Vagina (tissue), 2 donors: ENCODE results near the gene TIPIN.

Source experiments
- CTCF ChIP-seq, 3 experiments: fragments of 450-650 bp in 2 of 3; fragments of 200-600 bp in 1 of 3; sonication (generic) in 1 of 3; IDR thresholded peaks; one replicate each; pipeline ENCODE4 v1.5.1; 2017 to 2019; ENCODE audit warnings: antibody characterized with exemption in 3 of 3, mild to moderate bottlenecking in 2 of 3, moderate library complexity in 2 of 3
- POLR2AphosphoS5 ChIP-seq, 2 donors: sonication (generic); formaldehyde crosslinking; IDR thresholded peaks; one replicate each; pipeline ENCODE4 v1.9.0; 2017; ENCODE audit warnings: antibody characterized with exemption in 2 of 2, mild to moderate bottlenecking in 2 of 2, low read depth in 1 of 2; ENCODE audit not compliant: insufficient read depth in 1 of 2

- TF ChIP-seq POLR2AphosphoS5 (IDR thresholded peaks at IDR 0.05; ENCODE audit: insufficient read depth in 1 of 2, low read depth in 1 of 2), result no peak
- no peak for TF ChIP-seq CTCF (IDR thresholded peaks at IDR 0.05)
Measured at GRCh38 chr15:66293419-66294156, 62.9 kb downstream of the TIPIN start, which contains the start of gene DIS3L.
